Lung (tissue), 12 donors: ENCODE results near the gene TFIP11. TPM values are rescaled to one million over a fixed set of nuclear protein-coding genes. Genes with fewer than 3 reads are reported as not detected.

Experiments
- ATAC-seq: fragments of 200-7000 bp; cut with Tn5 transposase; one replicate; pipeline ENCODE4 v1.9.1; 2020; ENCODE audit warnings: moderate number of reproducible peaks; ENCODE audit not compliant: insufficient read depth, low FRiP score
- DNase-seq, 3 donors: peaks; one replicate each; pipeline ENCODE4 v3.0.0-alpha.2; 2013 to 2017
- H3K27ac ChIP-seq, 2 donors: one replicate each; pipeline ENCODE4 v1.5.1; 2013; ENCODE audit warnings: mild to moderate bottlenecking in 2 of 2, moderate library complexity in 2 of 2, control low read depth in 1 of 2, inconsistent platforms in 1 of 2, low read depth in 1 of 2, low read length in 1 of 2
- H3K27me3 ChIP-seq, 3 donors: one replicate each; pipeline ENCODE4 v1.5.1; 2013; ENCODE audit warnings: low read length in 2 of 3; ENCODE audit not compliant: control insufficient read depth in 3 of 3, insufficient read depth in 3 of 3
- H3K36me3 ChIP-seq, 4 donors: one replicate each; pipeline ENCODE4 v1.5.1; 2013; ENCODE audit warnings: low read length in 4 of 4, mild to moderate bottlenecking in 1 of 4, moderate library complexity in 1 of 4; ENCODE audit not compliant: control insufficient read depth in 4 of 4, insufficient read depth in 4 of 4
- H3K4me1 ChIP-seq, 5 donors: one replicate each; pipeline ENCODE4 v1.5.1; 2013; ENCODE audit warnings: low read length in 5 of 5, mild to moderate bottlenecking in 2 of 5, moderate library complexity in 1 of 5; ENCODE audit not compliant: control insufficient read depth in 5 of 5, insufficient read depth in 5 of 5
- H3K4me3 ChIP-seq: one replicate; pipeline ENCODE4 v1.5.1; 2013; ENCODE audit warnings: mild to moderate bottlenecking, control low read depth, moderate library complexity
- H3K9ac ChIP-seq, 2 donors: one replicate each; pipeline ENCODE4 v1.5.1; 2013; ENCODE audit warnings: low read length in 2 of 2, control low read depth in 1 of 2; ENCODE audit not compliant: insufficient read depth in 1 of 2
- H3K9me3 ChIP-seq, 4 donors: one replicate each; pipeline ENCODE4 v1.5.1; 2013; ENCODE audit warnings: low read length in 3 of 4, mild to moderate bottlenecking in 1 of 4, moderate library complexity in 1 of 4; ENCODE audit not compliant: control insufficient read depth in 4 of 4, insufficient read depth in 3 of 4
- WGBS, 2 donors: extraction: QIAGEN DNeasy Blood & Tissue Kit; methylation state at CpG; one replicate each; pipeline ENCODE4 v1.1.7; 2013; 5-methylcytosine and 5-hydroxymethylcytosine counted together
- polyA plus RNA-seq, 2 donors: library from polyadenylated mRNA; stranded (reverse); fragments of 200-250 nt; gene quantifications; one replicate each; pipeline ENCODE4 v1.2.1, GENCODE V29; 2013
- total RNA-seq, 2 donors: library from RNA; depleted of rRNA in 1 of 2; stranded (reverse); fragments of >200 nt in 1 of 2; gene quantifications; one replicate each; pipeline ENCODE4 v1.2.1, GENCODE V29; 2014 to 2021
- TF ChIP-seq, protein P1 (sequence below): IDR thresholded peaks from 2 replicates; pipeline ENCODE4 v1.5.1; 2012; ENCODE audit warnings: mild to moderate bottlenecking; ENCODE audit errors: control extremely low read depth, extremely low read depth
- donor health status: control.
- donor health status: control.
- donor health status: Bipolar disorder and iron deficiency.
- donor health status: healthy.
- donor health status: DM: yes; HTN: yes; CAD: no.

TFIP11 gene
- total and polyA plus RNA-seq, 4 donors: 18.4 to 37.2 (median 24.5) TPM

DNA sequence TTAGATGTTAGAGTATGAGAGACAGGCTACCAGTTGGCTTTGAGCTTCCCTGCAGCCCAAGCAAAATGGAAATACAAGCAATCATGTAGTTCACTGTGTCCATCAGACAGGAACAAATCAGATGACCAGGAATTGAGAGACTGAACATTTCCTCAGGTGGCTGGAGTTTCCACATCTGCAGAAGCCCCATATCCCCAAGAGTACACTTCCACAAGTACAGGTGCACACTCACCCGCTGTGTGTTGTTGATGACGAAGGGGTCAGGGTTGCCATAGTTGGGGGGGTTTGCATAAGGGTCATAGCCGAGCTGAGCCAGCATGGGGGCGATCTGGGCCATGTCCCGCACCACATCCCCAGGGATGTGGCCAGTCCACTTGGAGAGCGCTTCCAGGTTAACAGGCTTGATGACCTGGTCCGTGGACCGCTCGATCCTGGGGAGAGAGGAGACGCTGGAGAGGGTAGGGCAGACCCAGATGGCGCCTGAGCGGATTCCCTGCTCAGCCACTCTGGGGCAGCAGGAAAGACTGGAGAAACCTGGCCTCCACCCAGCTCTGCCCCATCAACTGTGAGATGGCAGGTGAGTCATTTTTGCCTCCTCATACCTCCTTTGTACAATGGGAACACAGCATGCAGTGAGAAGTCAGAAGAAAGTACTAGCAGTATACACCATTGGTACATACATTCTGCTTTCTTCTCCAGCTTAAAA lies 23.9 kb upstream of the TFIP11 start:
- ATAC-seq (no peak), DNase-seq (no peak)
- peaks cover 3 to 29% (median 15%) of the 10 kb centered on the region in 4 donors for H3K36me3 ChIP-seq
- peaks cover 0 to 2% (median 0%) of the 10 kb centered on the region in 5 donors for H3K4me1 ChIP-seq
- TF ChIP-seq, protein P1, sequence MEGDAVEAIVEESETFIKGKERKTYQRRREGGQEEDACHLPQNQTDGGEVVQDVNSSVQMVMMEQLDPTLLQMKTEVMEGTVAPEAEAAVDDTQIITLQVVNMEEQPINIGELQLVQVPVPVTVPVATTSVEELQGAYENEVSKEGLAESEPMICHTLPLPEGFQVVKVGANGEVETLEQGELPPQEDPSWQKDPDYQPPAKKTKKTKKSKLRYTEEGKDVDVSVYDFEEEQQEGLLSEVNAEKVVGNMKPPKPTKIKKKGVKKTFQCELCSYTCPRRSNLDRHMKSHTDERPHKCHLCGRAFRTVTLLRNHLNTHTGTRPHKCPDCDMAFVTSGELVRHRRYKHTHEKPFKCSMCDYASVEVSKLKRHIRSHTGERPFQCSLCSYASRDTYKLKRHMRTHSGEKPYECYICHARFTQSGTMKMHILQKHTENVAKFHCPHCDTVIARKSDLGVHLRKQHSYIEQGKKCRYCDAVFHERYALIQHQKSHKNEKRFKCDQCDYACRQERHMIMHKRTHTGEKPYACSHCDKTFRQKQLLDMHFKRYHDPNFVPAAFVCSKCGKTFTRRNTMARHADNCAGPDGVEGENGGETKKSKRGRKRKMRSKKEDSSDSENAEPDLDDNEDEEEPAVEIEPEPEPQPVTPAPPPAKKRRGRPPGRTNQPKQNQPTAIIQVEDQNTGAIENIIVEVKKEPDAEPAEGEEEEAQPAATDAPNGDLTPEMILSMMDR: no peak
- H3K27ac ChIP-seq: no peak overlapping the region
- no peaks in the 10 kb centered on the region for H3K27me3 ChIP-seq
- 94 to 97% methylated on average over 12 of the region's 12 CpGs for WGBS, 2 donors
- no peak overlapping the region for H3K9ac ChIP-seq
- no peak overlapping the region for H3K4me3 ChIP-seq
- no peaks in the 10 kb centered on the region for H3K9me3 ChIP-seq

DNA sequence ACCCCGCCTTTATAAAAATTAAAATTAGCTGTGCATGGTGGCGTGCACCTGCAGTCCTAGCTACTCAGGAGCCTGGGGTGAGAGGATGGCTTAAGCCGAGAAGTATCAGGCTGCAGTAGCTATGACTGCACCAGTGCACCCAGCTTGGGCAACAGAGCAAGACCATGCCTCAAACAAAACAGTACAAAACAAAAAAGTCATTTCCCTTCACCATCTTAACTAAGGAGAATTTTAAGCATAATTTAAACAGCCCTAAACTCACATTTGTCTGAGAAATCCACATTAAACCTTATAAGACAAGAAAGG lies 23.3 kb upstream of the TFIP11 start:
- DNase-seq (no peak), ATAC-seq (no peak)
- TF ChIP-seq, protein P1: no peak
- Histone ChIP-seq H3K27ac (no peak overlapping the region), H3K9me3 (no peaks in the 10 kb centered on the region), H3K27me3 (no peaks in the 10 kb centered on the region), H3K4me3 (no peak overlapping the region), H3K9ac (no peak overlapping the region), H3K4me1 (peaks cover 0 to 2% (median 0%) of the 10 kb centered on the region in 5 donors), H3K36me3 (peaks cover 3 to 24% (median 11%) of the 10 kb centered on the region in 4 donors)
- WGBS, 2 donors: 96 to 97% methylated on average over 3 of the region's 3 CpGs

DNA sequence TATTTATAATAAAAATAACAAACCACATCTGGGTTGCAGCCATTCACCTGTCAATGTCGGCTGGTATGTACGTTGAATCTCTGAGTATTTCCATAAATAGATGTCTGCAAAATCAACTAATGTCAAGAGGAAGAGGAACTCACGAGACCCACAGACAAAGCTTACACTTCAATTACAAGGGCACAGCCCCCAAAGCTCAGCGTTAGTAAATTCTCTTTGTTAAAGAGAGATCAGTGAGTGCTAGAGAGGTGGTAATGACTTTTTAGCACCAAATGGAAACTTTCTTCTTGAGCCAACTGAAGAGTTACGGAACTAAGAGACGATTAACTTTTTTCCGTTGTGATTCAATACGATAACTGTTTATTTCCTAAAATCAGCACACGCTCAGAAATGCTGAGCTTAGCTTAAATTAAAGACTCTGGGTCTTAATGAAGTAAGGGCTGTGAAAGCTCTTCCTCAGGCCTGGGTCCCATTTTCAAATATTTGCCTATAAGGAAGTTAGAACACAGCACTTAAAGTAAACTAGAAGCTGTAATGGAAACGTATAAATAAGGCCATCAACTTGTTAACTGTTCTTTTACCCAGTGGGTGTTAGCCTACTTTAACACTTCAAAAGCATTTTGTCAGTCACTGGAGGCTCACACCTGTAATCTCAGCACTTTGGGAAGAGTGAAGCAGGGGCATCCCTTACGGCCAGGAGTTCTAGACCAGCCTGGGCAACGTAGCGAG lies 22.8 kb upstream of the TFIP11 start:
- TF ChIP-seq, protein P1: no peak
- H3K9ac ChIP-seq: peak overlapping the region in 1 of 2 donors; percentile 47
- no peak overlapping the region for H3K27ac ChIP-seq
- no peaks in the 10 kb centered on the region for H3K27me3 ChIP-seq
- ATAC-seq (no peak), DNase-seq (no peak)
- 47 to 48% methylated on average over 13 of the region's 13 CpGs for WGBS, 2 donors
- peaks cover 3 to 20% (median 10%) of the 10 kb centered on the region in 4 donors for H3K36me3 ChIP-seq
- H3K4me3 ChIP-seq: no peak overlapping the region
- H3K9me3 ChIP-seq: no peaks in the 10 kb centered on the region
- peaks cover 0 to 2% (median 0%) of the 10 kb centered on the region in 5 donors for H3K4me1 ChIP-seq
